Retinal pigment epithelial cell (primary cell): ENCODE measurements around the gene SRP9.

Source experiments
- DNase-seq: peaks from one replicate; pipeline ENCODE4 v3.0.0-alpha.2; 2010; ENCODE audit warnings: low read depth
- H3K4me3 ChIP-seq: 2 replicates; pipeline ENCODE4 v1.5.1; 2011; ENCODE audit warnings: mild to moderate bottlenecking, low read length, control low read depth, moderate library complexity
- CTCF ChIP-seq: conservative IDR thresholded peaks from 2 replicates; pipeline ENCODE4 v1.5.1; 2011; ENCODE audit warnings: low read depth, low read length, control low read depth, inconsistent platforms

The SRP9 gene

GRCh38 chr1:225748529-225748928 is 29.1 kb upstream of the SRP9 start:
- no peak for DNase-seq
- no peak overlapping the region for H3K4me3 ChIP-seq
- TF ChIP-seq CTCF = no peak

GRCh38 chr1:225749706-225750105 is 27.9 kb upstream of the SRP9 start:
- no peak for TF ChIP-seq CTCF
- DNase-seq = no peak
- no peak overlapping the region for H3K4me3 ChIP-seq

- DNase-seq = no peak
- no peak overlapping the region for H3K4me3 ChIP-seq
- no peak for TF ChIP-seq CTCF
Measured at GRCh38 chr1:225750420-225750819, 27.2 kb upstream of the SRP9 start.

- H3K4me3 ChIP-seq = no peak overlapping the region
- no peak for DNase-seq
- TF ChIP-seq CTCF = no peak
Measured at GRCh38 chr1:225750875-225751824, 26.5 kb upstream of the SRP9 start.

- no peak overlapping the region for H3K4me3 ChIP-seq
- no peak for DNase-seq
- TF ChIP-seq CTCF = no peak
Measured at GRCh38 chr1:225752245-225752644, 25.4 kb upstream of the SRP9 start.

GRCh38 chr1:225754940-225755641 is 22.5 kb upstream of the SRP9 start:
- DNase-seq = no peak
- TF ChIP-seq CTCF = no peak
- H3K4me3 ChIP-seq = no peak overlapping the region
